Measurements from ENCODE around the gene ABHD15.

DNA sequence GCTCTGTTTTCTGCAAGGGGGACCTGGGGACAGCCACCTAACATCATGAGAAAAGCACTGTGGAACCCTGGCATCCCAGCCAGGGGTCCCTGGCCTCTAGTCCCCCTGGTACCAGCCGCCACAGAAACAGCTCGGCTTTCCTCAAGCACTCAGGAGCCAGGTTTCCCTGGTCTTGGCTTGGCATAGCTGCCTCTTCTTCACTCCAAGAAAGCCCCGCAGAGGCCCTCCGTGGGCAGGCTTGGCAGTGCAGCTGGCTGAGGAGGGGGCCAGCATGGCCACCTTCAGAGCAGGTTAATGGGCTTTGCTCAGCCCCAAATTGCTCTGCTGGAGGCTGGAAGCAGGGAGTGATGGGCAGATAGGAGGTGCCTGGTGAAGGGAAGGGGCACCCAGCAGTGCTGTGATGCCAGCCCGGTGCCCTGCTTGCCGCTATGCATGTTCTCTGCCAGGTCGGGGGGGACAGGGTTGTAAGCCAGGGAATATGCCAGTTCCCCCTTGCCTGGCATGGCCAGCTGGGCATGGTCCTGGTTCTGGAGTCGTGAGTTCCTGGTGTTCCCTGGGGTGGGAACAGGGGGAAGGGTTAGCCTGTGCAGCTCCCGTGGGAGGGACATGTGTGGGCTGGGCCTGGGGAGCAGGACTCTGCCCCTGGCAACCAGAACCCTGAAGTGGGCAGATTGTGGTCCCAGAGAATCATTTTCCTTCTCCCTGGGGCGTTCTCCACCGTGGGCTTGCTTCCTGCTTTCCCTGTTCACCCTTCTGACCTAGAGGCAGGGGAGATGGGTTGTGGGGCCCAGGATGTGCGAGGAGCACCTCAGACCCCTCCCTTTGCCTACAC is 29.3 kb upstream of the ABHD15 start:
- TF ChIP-seq FOXK2 (IDR thresholded peaks at IDR 0.05): no peak
- TF ChIP-seq ZNF384 (IDR thresholded peaks at IDR 0.05): no peak
- TF ChIP-seq PKNOX1 (IDR thresholded peaks at IDR 0.05): no peak
- no peak for TF ChIP-seq BHLHE40 (IDR thresholded peaks at IDR 0.05; ENCODE audit: borderline replicate concordance)
- no peak for TF ChIP-seq TARDBP (IDR thresholded peaks at IDR 0.05)
- TF ChIP-seq FOXA1 (IDR thresholded peaks at IDR 0.05): no peak
- TF ChIP-seq SP1 (IDR thresholded peaks at IDR 0.05): no peak

Data from HEK293T (cell line).